H1 (cell line): ENCODE results near the gene DAPK1. TPM values are rescaled to one million over a fixed set of nuclear protein-coding genes. Genes with fewer than 3 reads are reported as not detected.

Experiments used
- CTCF ChIA-PET: fragments of 300-600 bp; sonication (Branson Sonifier 250); formaldehyde crosslinking; loops from one replicate; lab custom pipeline; 2021; ENCODE audit not compliant: partially characterized antibody; lab: Charles Lee
- POLR2A ChIA-PET: fragments of 300-600 bp; sonication (Branson Sonifier 250); formaldehyde crosslinking; loops from one replicate; lab custom pipeline; 2021; ENCODE audit warnings: inconsistent platforms; ENCODE audit not compliant: partially characterized antibody; lab: Charles Lee
- DNase-seq, 2 experiments: peaks; one replicate each; pipeline versions ENCODE4 v3.0.0 to v3.0.0-alpha.2; 2010 to 2022; ENCODE audit warnings: low spot score in 2 of 2, low read depth in 1 of 2, mixed read lengths in 1 of 2
- FAIRE-seq: peaks from 2 replicates; lab custom pipeline; 2011; peaks lifted over from hg19 to GRCh38; lab: Jason Lieb, UNC
- H2AFZ ChIP-seq: 2 replicates; pipeline ENCODE4 v1.8.1; 2012; ENCODE audit warnings: low read length, inconsistent platforms
- H2AK5ac ChIP-seq: 2 replicates; pipeline ENCODE4 v1.6.1; 2013; ENCODE audit warnings: low read depth, low read length
- H2BK120ac ChIP-seq: replicated peaks from 2 replicates; pipeline ENCODE3; 2013; ENCODE audit warnings: low read depth, low read length, inconsistent platforms
- H2BK12ac ChIP-seq: 2 replicates; pipeline ENCODE4 v1.6.1; 2013; ENCODE audit warnings: low read depth, low read length
- H2BK15ac ChIP-seq: 2 replicates; pipeline ENCODE4 v1.6.1; 2013; ENCODE audit warnings: low read length
- H2BK20ac ChIP-seq: 2 replicates; pipeline ENCODE4 v1.6.1; 2013; ENCODE audit warnings: low read length
- H2BK5ac ChIP-seq: 2 replicates; pipeline ENCODE4 v1.6.1; 2013; ENCODE audit warnings: low read depth, low read length
- H3K14ac ChIP-seq: 2 replicates; pipeline ENCODE4 v1.6.1; 2013; ENCODE audit warnings: inconsistent platforms; ENCODE audit not compliant: insufficient read length
- H3K18ac ChIP-seq: 2 replicates; pipeline ENCODE4 v1.6.1; 2013; ENCODE audit warnings: low read length; ENCODE audit errors: extremely low read depth
- H3K23ac ChIP-seq: 2 replicates; pipeline ENCODE4 v1.6.1; 2013; ENCODE audit warnings: inconsistent platforms; ENCODE audit not compliant: insufficient read length
- H3K23me2 ChIP-seq: 2 replicates; pipeline ENCODE4 v1.6.1; 2013; ENCODE audit warnings: low read depth, low read length
- H3K27ac ChIP-seq: 2 replicates; pipeline ENCODE4 v1.6.1; 2011; ENCODE audit warnings: low read depth, low read length, inconsistent platforms
- H3K27me3 ChIP-seq, 4 experiments: replicated peaks in 1 of 4; 1 replicate in 1 of 4; 2 replicates in 3 of 4; pipeline versions ENCODE4 v1.6.1 to v1.8.1; 2011 to 2013; ENCODE audit warnings: low read length in 3 of 4, mild to moderate bottlenecking in 3 of 4, inconsistent platforms in 2 of 4, mixed read lengths in 2 of 4, moderate library complexity in 1 of 4; ENCODE audit not compliant: control insufficient read depth in 3 of 4, insufficient read depth in 3 of 4; ENCODE audit errors: extremely low read depth in 1 of 4
- H3K36me3 ChIP-seq, 4 experiments: 2 replicates each; pipeline versions ENCODE4 v1.6.1 to v1.8.1; 2011 to 2013; ENCODE audit warnings: mild to moderate bottlenecking in 4 of 4, low read length in 3 of 4, moderate library complexity in 2 of 4, control low read depth in 1 of 4, inconsistent platforms in 1 of 4; ENCODE audit not compliant: insufficient read depth in 4 of 4, control insufficient read depth in 2 of 4
- H3K4ac ChIP-seq: replicated peaks from 2 replicates; pipeline ENCODE3; 2013; ENCODE audit warnings: low read length, low read depth, mixed read lengths, inconsistent platforms; ENCODE audit not compliant: insufficient read length
- H3K4me1 ChIP-seq, 4 experiments: replicated peaks in 1 of 4; 1 replicate in 1 of 4; 2 replicates in 3 of 4; pipeline versions ENCODE4 v1.6.1 to v1.8.1; 2011 to 2013; ENCODE audit warnings: low read length in 3 of 4, inconsistent platforms in 2 of 4, mixed read lengths in 1 of 4; ENCODE audit not compliant: insufficient read depth in 4 of 4, control insufficient read depth in 3 of 4
- H3K4me2 ChIP-seq, 2 experiments: 2 replicates each; pipeline versions ENCODE4 v1.6.1 to v1.8.1; 2011 to 2013; ENCODE audit warnings: low read depth in 2 of 2, low read length in 2 of 2, control low read depth in 1 of 2, inconsistent platforms in 1 of 2, mild to moderate bottlenecking in 1 of 2; ENCODE audit not compliant: insufficient read depth in 1 of 2
- H3K4me3 ChIP-seq, 4 experiments: fragments of 200-600, 300-600 bp in 1 of 4; sonication (generic), shearing (Covaris generic), sonication (Bioruptor Twin) in 1 of 4; 2 replicates each; pipeline versions ENCODE4 v1.5.1 to v1.8.1; 2011 to 2016; ENCODE audit warnings: low read length in 4 of 4, low read depth in 3 of 4, control low read depth in 2 of 4, inconsistent platforms in 2 of 4, mild to moderate bottlenecking in 2 of 4, mixed read lengths in 1 of 4, moderate library complexity in 1 of 4; ENCODE audit not compliant: insufficient read depth in 2 of 4; ENCODE audit errors: extremely low read depth in 1 of 4
- H3K56ac ChIP-seq: replicated peaks from 2 replicates; pipeline ENCODE3; 2013; ENCODE audit warnings: low read depth, mild to moderate bottlenecking, mixed read lengths, low read length, inconsistent platforms; ENCODE audit not compliant: insufficient read length
- H3K79me1 ChIP-seq: 2 replicates; pipeline ENCODE4 v1.6.1; 2013; ENCODE audit warnings: low read depth, low read length, control low read depth
- H3K79me2 ChIP-seq, 2 experiments: 2 replicates each; pipeline versions ENCODE4 v1.6.1 to v1.8.1; 2012 to 2013; ENCODE audit warnings: low read length in 2 of 2, mild to moderate bottlenecking in 2 of 2, inconsistent platforms in 1 of 2; ENCODE audit not compliant: insufficient read depth in 2 of 2, control insufficient read depth in 1 of 2
- H3K9ac ChIP-seq, 4 experiments: replicated peaks in 1 of 4; 1 replicate in 1 of 4; 2 replicates in 3 of 4; pipeline versions ENCODE4 v1.6.1 to v1.8.1; 2011 to 2013; ENCODE audit warnings: low read depth in 3 of 4, low read length in 3 of 4, control low read depth in 2 of 4, mild to moderate bottlenecking in 2 of 4, moderate library complexity in 2 of 4, inconsistent platforms in 1 of 4; ENCODE audit errors: extremely low read depth in 1 of 4
- H3K9me3 ChIP-seq, 2 experiments: 2 replicates each; pipeline versions ENCODE4 v1.6.1 to v1.8.1; 2012 to 2013; ENCODE audit warnings: mild to moderate bottlenecking in 2 of 2, moderate library complexity in 2 of 2, control low read depth in 1 of 2, inconsistent platforms in 1 of 2, low read depth in 1 of 2, low read length in 1 of 2, mixed read lengths in 1 of 2; ENCODE audit not compliant: insufficient read depth in 2 of 2
- H4K20me1 ChIP-seq, 2 experiments: replicated peaks in 1 of 2; 2 replicates each; pipeline versions ENCODE3 to v1.8.1; 2011 to 2013; ENCODE audit warnings: inconsistent platforms in 2 of 2, low read length in 2 of 2, mild to moderate bottlenecking in 1 of 2; ENCODE audit not compliant: insufficient read depth in 2 of 2, control insufficient read depth in 1 of 2
- H4K5ac ChIP-seq: 2 replicates; pipeline ENCODE4 v1.6.1; 2013; ENCODE audit warnings: low read length, low read depth, mixed read lengths, inconsistent platforms; ENCODE audit not compliant: insufficient read length
- H4K8ac ChIP-seq: 2 replicates; pipeline ENCODE4 v1.8.0; 2013; ENCODE audit warnings: mild to moderate bottlenecking, moderate library complexity, low read length, inconsistent platforms; ENCODE audit not compliant: insufficient read depth; ENCODE audit errors: extremely low read depth
- H4K91ac ChIP-seq: replicated peaks from 2 replicates; pipeline ENCODE3; 2013; ENCODE audit warnings: low read length, mixed read lengths, inconsistent platforms; ENCODE audit not compliant: insufficient read length
- BCL11A ChIP-seq, 2 experiments: IDR thresholded peaks; one replicate each; pipeline ENCODE4 v1.6.1; 2011; ENCODE audit warnings: low read depth in 2 of 2, low read length in 2 of 2, mild to moderate bottlenecking in 2 of 2
- CEBPB ChIP-seq: IDR thresholded peaks from 2 replicates; pipeline ENCODE4 v1.6.1; 2012; ENCODE audit warnings: low read depth, low read length
- TEAD4 ChIP-seq: IDR thresholded peaks from 2 replicates; pipeline ENCODE4 v1.6.1; 2012; ENCODE audit warnings: low read depth, low read length, inconsistent platforms, mixed read lengths
- WGBS, 2 experiments: shearing (Covaris generic) in 1 of 2; methylation state at CpG; one replicate each; pipeline versions ENCODE4 v1.1.6 to v1.1.7; 2013 to 2015; ENCODE audit warnings: low lambda C conversion rate in 2 of 2, mixed read lengths in 2 of 2, inconsistent platforms in 1 of 2, low coverage in 1 of 2, missing lambda C conversion rate in 1 of 2; ENCODE audit not compliant: insufficient replicate concordance in 2 of 2, insufficient coverage in 1 of 2, insufficient read length in 1 of 2; ENCODE audit errors: extremely low coverage in 1 of 2, missing lambda C conversion rate in 1 of 2; 5-methylcytosine and 5-hydroxymethylcytosine counted together
- polyA plus RNA-seq, 7 experiments: library from polyadenylated mRNA; depleted of rRNA in 3 of 7; stranded (reverse) in 5 of 7; unstranded in 2 of 7; fragments of >200 nt in 5 of 7; fragments of 200-250 nt in 2 of 7; gene quantifications; 1 replicate in 5 of 7; 2 replicates in 1 of 7; 4 replicates in 1 of 7; pipeline versions ENCODE4 v1.2.1 to v1.2.3, GENCODE V29; 2011 to 2013; ENCODE audit warnings: missing spikeins in 2 of 7, mixed read lengths in 2 of 7
- total RNA-seq: library from RNA; stranded (reverse); fragmentation: NEBNext Ultra II Directional; extraction: Animal tissue kit (Norgen Biotek cat#: 25700); gene quantifications from 2 replicates; pipeline ENCODE4 v1.2.1, GENCODE V29; 2021

DAPK1 gene
- total and polyA plus RNA-seq, 2 of the 8 experiments (the other 6 are each of a cell fraction or from before 2014, with no cell fraction given) = 62.4 to 131 TPM

DNA sequence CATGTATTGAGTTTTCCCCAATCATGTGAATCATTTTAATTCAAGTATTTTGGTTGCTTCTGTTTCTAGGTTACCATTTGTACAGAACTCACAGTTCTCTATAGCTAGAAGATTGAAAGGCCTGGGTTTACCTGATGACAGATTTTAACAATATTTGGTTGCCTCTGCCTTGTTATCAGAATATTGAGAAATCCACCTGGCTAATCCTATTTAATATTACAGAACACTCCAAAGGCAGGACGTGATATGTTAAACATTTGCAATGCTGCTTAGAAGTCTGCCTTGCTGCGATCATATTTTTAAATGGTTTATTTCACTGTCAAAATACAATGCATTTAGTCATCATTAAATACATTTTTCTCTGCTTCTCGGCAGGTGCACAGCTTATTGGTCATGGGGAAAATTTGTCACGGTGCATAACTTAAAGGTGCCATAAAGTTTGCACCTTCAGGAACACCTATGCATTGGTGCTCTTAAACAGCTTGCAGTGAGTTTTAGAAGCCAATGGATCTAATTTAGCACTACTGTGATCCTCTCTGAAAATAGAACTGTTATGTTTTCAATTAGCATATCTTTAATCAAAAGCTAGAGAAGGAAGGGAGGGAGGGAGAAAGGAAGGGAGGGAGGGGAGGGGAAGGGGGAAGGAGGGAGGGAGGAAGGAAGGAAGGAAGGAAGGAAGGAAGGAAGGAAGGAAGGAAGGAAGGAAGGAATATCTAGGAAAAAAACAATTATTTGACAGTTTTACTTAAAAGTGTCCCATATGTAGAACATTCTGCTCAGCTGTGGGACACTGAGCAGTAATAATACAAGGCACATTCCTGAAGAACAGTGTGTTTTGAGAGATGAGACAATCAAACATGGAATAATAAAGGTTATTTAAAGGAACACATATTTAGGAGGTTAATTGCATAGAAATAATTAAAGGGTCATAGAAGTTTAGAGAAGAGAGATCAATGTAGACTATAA lies 15.5 kb upstream of the DAPK1 start:
- H4K20me1 ChIP-seq = no peaks in the 10 kb centered on the region
- no peak overlapping the region for H3K9ac ChIP-seq
- no peak overlapping the region for H3K4me2 ChIP-seq
- no peaks in the 10 kb centered on the region for H3K27me3 ChIP-seq
- no peak overlapping the region for H2AK5ac ChIP-seq
- no peaks in the 10 kb centered on the region for H3K79me2 ChIP-seq
- no peak overlapping the region for H3K23ac ChIP-seq
- no peaks in the 10 kb centered on the region for H3K79me1 ChIP-seq
- no peak overlapping the region for H3K56ac ChIP-seq
- no peaks in the 10 kb centered on the region for H3K36me3 ChIP-seq
- H4K91ac ChIP-seq = no peak overlapping the region
- H3K18ac ChIP-seq = no peak overlapping the region
- no peak overlapping the region for H2BK5ac ChIP-seq
- H2BK12ac ChIP-seq = no peak overlapping the region
- no peaks in the 10 kb centered on the region for H3K9me3 ChIP-seq
- TF ChIP-seq TEAD4 (no peak), BCL11A (IDR thresholded peaks at IDR 0.05; ENCODE audit: low read depth in 2 of 2, low read length in 2 of 2) (no peak), CEBPB (no peak)
- H2BK15ac ChIP-seq = no peak overlapping the region
- POLR2A ChIA-PET = interaction anchor here (1.1 to 1.2 kb wide), 2 partner anchors 16 to 912 kb away, joined by 3 read pairs; partner anchors contain the start of gene DAPK1
- WGBS, 2 experiments = 95% methylated on average over 4 of the region's 4 CpGs; no CpG with 5 or more reads in 1 of the 2 experiments
- H3K4me3 ChIP-seq = no peak overlapping the region
- no peak overlapping the region for H2AFZ ChIP-seq
- FAIRE-seq (no peak), DNase-seq (no peak)
- no peak overlapping the region for H2BK20ac ChIP-seq
- H3K27ac ChIP-seq = no peak overlapping the region
- H4K8ac ChIP-seq = no peak overlapping the region
- no peaks in the 10 kb centered on the region for H3K23me2 ChIP-seq
- H3K4me1 ChIP-seq = no peaks in the 10 kb centered on the region
- no peak overlapping the region for H2BK120ac ChIP-seq
- no peak overlapping the region for H3K4ac ChIP-seq
- CTCF ChIA-PET = interaction anchor here (0.6 to 1.2 kb wide), 3 partner anchors 13 to 145 kb away, joined by 3 read pairs; no protein-coding TSS in a partner anchor
- no peak overlapping the region for H3K14ac ChIP-seq
- no peak overlapping the region for H4K5ac ChIP-seq
